Naive thymus-derived CD8-positive, alpha-beta T cell (primary cell): Measurements from ENCODE around the gene ETNK1. TPM values are rescaled to one million over a fixed set of nuclear protein-coding genes. Genes with fewer than 3 reads are reported as not detected.

Experiments
- ATAC-seq, 2 donors: fragments of 150-1000 bp; cut with Tn5 transposase in 1 of 2; sonication (Bioruptor Pico), chemical (Tn5 transposase) in 1 of 2; 1 replicate in 1 of 2; 2 replicates in 1 of 2; pipeline ENCODE4 v1.10.0; 2021; ENCODE audit warnings: mild to moderate bottlenecking in 2 of 2, moderate library complexity in 2 of 2
- POLR2A ChIA-PET: fragments of 350-600 bp; sonication (Branson Sonifier 250); formaldehyde crosslinking; loops from one replicate; lab custom pipeline; 2021; ENCODE audit warnings: antibody characterized with exemption; lab: Charles Lee
- DNase-seq, 10 donors: peaks; one replicate each; pipeline versions ENCODE4 v3.0.0 to v3.0.0-alpha.2; 2020 to 2022
- H3K27ac Mint-ChIP-seq, 10 donors: one replicate each; pipeline ENCODE4 v1.8.0; 2020 to 2022; ENCODE audit warnings: mild to moderate bottlenecking in 10 of 10, mixed read lengths in 10 of 10, moderate library complexity in 4 of 10, inconsistent platforms in 1 of 10
- H3K27me3 Mint-ChIP-seq, 5 donors: one replicate each; pipeline ENCODE4 v1.8.0; 2021 to 2022; ENCODE audit warnings: mixed read lengths in 5 of 5
- H3K36me3 Mint-ChIP-seq, 3 donors: one replicate each; pipeline ENCODE4 v1.8.0; 2020 to 2022; ENCODE audit warnings: mixed read lengths in 3 of 3, mild to moderate bottlenecking in 2 of 3, inconsistent platforms in 1 of 3
- H3K4me1 Mint-ChIP-seq, 4 donors: one replicate each; pipeline ENCODE4 v1.8.0; 2021 to 2022; ENCODE audit warnings: mixed read lengths in 4 of 4
- H3K4me3 Mint-ChIP-seq, 10 donors: one replicate each; pipeline ENCODE4 v1.8.0; 2020 to 2022; ENCODE audit warnings: mild to moderate bottlenecking in 10 of 10, mixed read lengths in 10 of 10, moderate library complexity in 6 of 10, inconsistent platforms in 1 of 10
- H3K9me3 Mint-ChIP-seq, 9 donors: one replicate each; pipeline ENCODE4 v1.8.0; 2020 to 2022; ENCODE audit warnings: mixed read lengths in 9 of 9, mild to moderate bottlenecking in 3 of 9, inconsistent platforms in 1 of 9, moderate library complexity in 1 of 9
- polyA plus RNA-seq, 3 donors: library from polyadenylated mRNA; unstranded; fragments of 300-500 nt; fragmentation: Illumina TruSeq; gene quantifications; one replicate each; pipeline ENCODE4 v1.2.3, GENCODE V29; 2021
- total RNA-seq, 8 experiments: library from RNA in 2 of 8; stranded (reverse) in 2 of 8; gene quantifications; one replicate each; pipeline ENCODE4 v1.2.3 and lab custom pipeline; 2021 to 2026

The ETNK1 gene
- total and polyA plus RNA-seq, 5 experiments from 2014 or later: 13.7 to 76.8 (median 14.3) TPM

GRCh38 chr12:22729431-22729956 lies 104.5 kb downstream of the ETNK1 start:
- POLR2A ChIA-PET: no interaction called here
- H3K36me3 Mint-ChIP-seq: no peaks in the 10 kb centered on the region
- no peaks in the 10 kb centered on the region for H3K9me3 Mint-ChIP-seq
- H3K27me3 Mint-ChIP-seq: peaks cover 0 to 6% (median 2%) of the 10 kb centered on the region in 5 donors
- ATAC-seq: no peak
- no peak for DNase-seq
- no peaks in the 10 kb centered on the region for H3K4me1 Mint-ChIP-seq
- no peak overlapping the region for H3K27ac Mint-ChIP-seq
- H3K4me3 Mint-ChIP-seq: no peak overlapping the region

- H3K4me3 Mint-ChIP-seq: no peak overlapping the region
- DNase-seq (no peak), ATAC-seq (no peak)
- no peaks in the 10 kb centered on the region for H3K9me3 Mint-ChIP-seq
- H3K27me3 Mint-ChIP-seq: peaks cover 0 to 6% (median 2%) of the 10 kb centered on the region in 5 donors
- no peaks in the 10 kb centered on the region for H3K36me3 Mint-ChIP-seq
- no peaks in the 10 kb centered on the region for H3K4me1 Mint-ChIP-seq
- POLR2A ChIA-PET: no interaction called here
- H3K27ac Mint-ChIP-seq: no peak overlapping the region
Measured at GRCh38 chr12:22729957-22730443, 105.0 kb downstream of the ETNK1 start.

- H3K4me1 Mint-ChIP-seq: no peaks in the 10 kb centered on the region
- peaks cover 0 to 3% (median 0%) of the 10 kb centered on the region in 9 donors for H3K9me3 Mint-ChIP-seq
- H3K27ac Mint-ChIP-seq: no peak overlapping the region
- H3K27me3 Mint-ChIP-seq: peaks cover 0 to 8% (median 2%) of the 10 kb centered on the region in 5 donors
- DNase-seq: no peak
- H3K4me3 Mint-ChIP-seq: no peak overlapping the region
- ATAC-seq: no peak
- POLR2A ChIA-PET: no interaction called here
- H3K36me3 Mint-ChIP-seq: no peaks in the 10 kb centered on the region
Measured at GRCh38 chr12:22731236-22731635, 106.3 kb downstream of the ETNK1 start.

GRCh38 chr12:22733756-22734155 lies 108.8 kb downstream of the ETNK1 start:
- H3K4me1 Mint-ChIP-seq: no peaks in the 10 kb centered on the region
- DNase-seq: no peak
- POLR2A ChIA-PET: no interaction called here
- H3K27ac Mint-ChIP-seq: no peak overlapping the region
- H3K27me3 Mint-ChIP-seq: peaks cover 0 to 12% (median 3%) of the 10 kb centered on the region in 5 donors
- no peak for ATAC-seq
- H3K36me3 Mint-ChIP-seq: no peaks in the 10 kb centered on the region
- H3K4me3 Mint-ChIP-seq: no peak overlapping the region
- peaks cover 0 to 4% (median 0%) of the 10 kb centered on the region in 9 donors for H3K9me3 Mint-ChIP-seq

- H3K27me3 Mint-ChIP-seq: peaks cover 2 to 9% (median 8%) of the 10 kb centered on the region in 5 donors
- H3K4me1 Mint-ChIP-seq: no peaks in the 10 kb centered on the region
- H3K4me3 Mint-ChIP-seq: no peak overlapping the region
- H3K9me3 Mint-ChIP-seq: peaks cover 0 to 4% (median 0%) of the 10 kb centered on the region in 9 donors
- no peak for ATAC-seq
- no peak overlapping the region for H3K27ac Mint-ChIP-seq
- H3K36me3 Mint-ChIP-seq: no peaks in the 10 kb centered on the region
- POLR2A ChIA-PET: no interaction called here
- no peak for DNase-seq
Measured at GRCh38 chr12:22738945-22739344, 114.0 kb downstream of the ETNK1 start.

Other genes with a start within 250 kb of the ETNK1 start
- gene C2CD5, start 80.6 kb upstream of the ETNK1 start, total RNA-seq: 10 to 100 TPM; 43.3 to 44.2 TPM
- gene C2CD5, start 80.6 kb upstream of the ETNK1 start, polyA plus RNA-seq: 10 to 100 TPM; 10.1 to 16.7 (median 13.3) TPM